GM12891 (cell line): ENCODE measurements around the gene CSPG4.
"Not testable (repeated sequence)": the region's sequence is repeated elsewhere in the genome, so short reads cannot be mapped to it uniquely, and the experiment has no call there.

Source experiments
- POLR2A ChIP-seq: IDR thresholded peaks from 2 replicates; pipeline ENCODE4 v1.6.1; 2011; ENCODE audit warnings: low read depth, low read length, control low read depth
- POLR2AphosphoS5 ChIP-seq: IDR thresholded peaks from 2 replicates; pipeline ENCODE4 v1.6.1; 2011; ENCODE audit warnings: low read depth, low read length, control low read depth

- not testable (repeated sequence) for TF ChIP-seq POLR2A, POLR2AphosphoS5
Observed at GRCh38 chr15:75697974-75698747, 14.5 kb downstream of the CSPG4 start.
